Activated CD8-positive, alpha-beta memory T cell treated with anti-CD3 and anti-CD28 coated beads for 36 hours (primary cell): ENCODE results near the gene RIT2. TPM values are rescaled to one million over a fixed set of nuclear protein-coding genes. Genes with fewer than 3 reads are reported as not detected.
"Not testable (repeated sequence)": the region's sequence is repeated elsewhere in the genome, so short reads cannot be mapped to it uniquely, and the experiment has no call there.

ENCODE experiments used
- CTCF ChIA-PET: fragments of 350-600 bp; sonication (Branson Sonifier 250); formaldehyde crosslinking; loops from one replicate; lab custom pipeline; 2021; ENCODE audit warnings: antibody characterized with exemption; lab: Charles Lee
- POLR2A ChIA-PET: fragments of 350-600 bp; sonication (Branson Sonifier 250); formaldehyde crosslinking; loops from one replicate; lab custom pipeline; 2021; ENCODE audit warnings: antibody characterized with exemption; lab: Charles Lee
- total RNA-seq, 2 experiments: library from RNA; stranded (reverse); gene quantifications; one replicate each; pipeline ENCODE4 v1.2.3, GENCODE V29; 2021

The RIT2 gene
- total RNA-seq, 2 experiments from 2014 or later = not detected

- CTCF ChIA-PET = no interaction called here
- POLR2A ChIA-PET = no interaction called here
These were observed 373.0 kb downstream of the RIT2 start for GRCh38 chr18:42742474-42742873.

- CTCF ChIA-PET, POLR2A ChIA-PET: not testable (repeated sequence)
These were observed 373.6 kb downstream of the RIT2 start for GRCh38 chr18:42741805-42742347.

GRCh38 chr18:42741299-42741698, 374.2 kb downstream of the RIT2 start:
- CTCF ChIA-PET, POLR2A ChIA-PET: not testable (repeated sequence)

GRCh38 chr18:42736074-42736473, 379.4 kb downstream of the RIT2 start:
- POLR2A ChIA-PET = no interaction called here
- CTCF ChIA-PET = no interaction called here

- CTCF ChIA-PET = no interaction called here
- POLR2A ChIA-PET = no interaction called here
These were observed 381.0 kb downstream of the RIT2 start for GRCh38 chr18:42734520-42734919.

GRCh38 chr18:42730272-42730671, 385.2 kb downstream of the RIT2 start:
- CTCF ChIA-PET = no interaction called here

GRCh38 chr18:42719221-42719620, 396.3 kb downstream of the RIT2 start:
- ChIA-PET CTCF (no interaction called here), POLR2A (no interaction called here)

More at GRCh38 chr18:42730272-42730671, 385.2 kb downstream of the RIT2 start:
- POLR2A ChIA-PET = no interaction called here

- POLR2A ChIA-PET = no interaction called here
- CTCF ChIA-PET = no interaction called here
These were observed 403.4 kb downstream of the RIT2 start for GRCh38 chr18:42712065-42712464.

GRCh38 chr18:42707080-42707479, 408.4 kb downstream of the RIT2 start:
- ChIA-PET CTCF (no interaction called here), POLR2A (no interaction called here)

GRCh38 chr18:42706618-42707017, 408.9 kb downstream of the RIT2 start:
- CTCF ChIA-PET = no interaction called here

GRCh38 chr18:42706029-42706608, 409.4 kb downstream of the RIT2 start:
- CTCF ChIA-PET = no interaction called here
- POLR2A ChIA-PET = no interaction called here

More at GRCh38 chr18:42706618-42707017, 408.9 kb downstream of the RIT2 start:
- POLR2A ChIA-PET = no interaction called here

Other genes starting within 250 kb of the RIT2 start
- gene SYT4, start 161.8 kb upstream of the RIT2 start, total RNA-seq = not detected